Fibroblast of villous mesenchyme (primary cell): ENCODE data around the gene PCSK5. TPM values are rescaled to one million over a fixed set of nuclear protein-coding genes. Genes with fewer than 3 reads are reported as not detected.

Experiments used
- DNase-seq: peaks from one replicate; pipeline ENCODE4 v3.0.0-alpha.2; 2010; ENCODE audit warnings: low read depth
- H3K4me3 ChIP-seq: 2 replicates; pipeline ENCODE4 v1.5.1; 2011; ENCODE audit warnings: low read depth, mild to moderate bottlenecking, low read length
- CTCF ChIP-seq: IDR thresholded peaks from 2 replicates; pipeline ENCODE4 v1.5.1; 2012; ENCODE audit warnings: low read depth, mild to moderate bottlenecking, low read length; ENCODE audit not compliant: insufficient read depth
- total RNA-seq: library from RNA; depleted of rRNA; stranded (reverse); fragments of >200 nt; gene quantifications from 2 replicates; pipeline ENCODE4 v1.2.3, GENCODE V29; 2012

PCSK5 gene
- total RNA-seq, 1 donor: 1.7 TPM

DNA sequence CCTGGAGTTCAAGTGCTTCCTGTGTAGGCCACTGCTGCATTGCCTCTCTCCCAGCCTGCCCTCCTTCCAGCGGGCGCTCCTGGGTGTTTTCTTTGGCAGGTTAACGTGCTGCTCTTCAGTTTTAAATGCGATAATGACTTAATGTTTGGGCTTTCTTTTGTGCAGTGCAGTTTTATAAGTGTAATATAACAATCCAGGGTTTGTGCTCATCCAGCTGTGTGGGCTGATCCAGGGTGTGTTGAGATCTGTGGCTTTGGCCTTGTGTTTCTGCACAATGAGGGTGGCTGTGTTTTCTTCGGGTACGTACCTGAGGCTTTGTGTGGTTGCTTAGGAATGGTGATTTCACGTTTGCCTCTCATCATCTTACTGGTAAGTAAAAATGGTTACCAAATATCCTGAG is 50.6 kb downstream of the PCSK5 start:
- no peak for TF ChIP-seq CTCF
- H3K4me3 ChIP-seq: no peak overlapping the region
- DNase-seq: no peak

GRCh38 chr9:75941577-75942311 is 51.3 kb downstream of the PCSK5 start:
- no peak for TF ChIP-seq CTCF
- H3K4me3 ChIP-seq: no peak overlapping the region
- DNase-seq: no peak

- no peak for DNase-seq
- no peak for TF ChIP-seq CTCF
- H3K4me3 ChIP-seq: no peak overlapping the region
Observed at GRCh38 chr9:75946766-75947165, 56.3 kb downstream of the PCSK5 start.

- H3K4me3 ChIP-seq: no peak overlapping the region
- no peak for TF ChIP-seq CTCF
- no peak for DNase-seq
Observed at GRCh38 chr9:75947233-75947632, 56.8 kb downstream of the PCSK5 start.

GRCh38 chr9:75950998-75951397 is 60.5 kb downstream of the PCSK5 start:
- no peak for TF ChIP-seq CTCF
- DNase-seq: no peak
- no peak overlapping the region for H3K4me3 ChIP-seq

- H3K4me3 ChIP-seq: no peak overlapping the region
- DNase-seq: peak; percentile 73
- TF ChIP-seq CTCF: no peak
Observed at GRCh38 chr9:75953218-75953617, 62.7 kb downstream of the PCSK5 start.

DNA sequence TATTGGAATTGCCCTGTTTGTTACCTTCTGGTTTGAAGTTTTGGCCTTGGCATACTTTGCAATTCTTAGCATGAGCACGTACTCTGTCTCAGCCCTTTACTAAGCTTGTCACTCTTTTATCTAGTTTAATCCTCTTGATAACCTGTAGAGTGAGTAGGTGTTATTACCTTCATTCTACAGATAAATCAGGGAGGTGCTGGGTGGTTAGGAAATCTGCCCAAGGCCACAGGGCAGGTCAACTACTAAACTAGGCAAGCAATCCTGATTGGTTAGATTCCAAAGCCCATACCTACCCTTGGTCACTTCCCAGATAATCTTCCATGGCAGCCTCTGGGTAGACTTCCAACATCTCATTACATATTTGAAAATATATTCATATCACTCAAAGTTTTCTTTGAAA is 65.7 kb downstream of the PCSK5 start:
- TF ChIP-seq CTCF: no peak
- no peak overlapping the region for H3K4me3 ChIP-seq
- no peak for DNase-seq
